PC-3 (cell line): Measurements from ENCODE around the gene LMBRD2. TPM values are rescaled to one million over a fixed set of nuclear protein-coding genes. Genes with fewer than 3 reads are reported as not detected.

Experiments used
- ATAC-seq: fragments of 200-7000 bp; cut with Tn5 transposase; 2 replicates; pipeline ENCODE4 v1.9.1; 2020; ENCODE audit warnings: mild to moderate bottlenecking, moderate library complexity
- BruUV-seq: library from RNA; stranded (reverse); fragments of 400-500 nt; replicated peaks from 2 replicates; lab custom pipeline; 2021; lab: Mats Ljungman, UMichigan
- CTCF ChIA-PET: fragments of 300-600 bp; sonication (Branson Sonifier 250); formaldehyde crosslinking; loops from one replicate; lab custom pipeline; 2022; ENCODE audit warnings: antibody characterized with exemption; lab: Charles Lee
- POLR2A ChIA-PET: fragments of 300-600 bp; sonication (Branson Sonifier 250); formaldehyde crosslinking; loops from one replicate; lab custom pipeline; 2022; ENCODE audit warnings: antibody characterized with exemption; ENCODE audit not compliant: unreplicated experiment; lab: Charles Lee
- DNase-seq: peaks from one replicate; pipeline ENCODE4 v3.0.0-alpha.2; 2015
- H2AFZ ChIP-seq: fragments of 300-600 bp; sonication (generic); 2 replicates; pipeline ENCODE4 v1.6.0; 2016; ENCODE audit warnings: antibody characterized with exemption, low read length
- H3F3A ChIP-seq: fragments of 300-600 bp; sonication (generic); one replicate; pipeline ENCODE4 v1.6.0; 2017; ENCODE audit warnings: antibody characterized with exemption, low read length, control low read depth, mild to moderate bottlenecking; ENCODE audit not compliant: unreplicated experiment
- H3K27ac ChIP-seq: fragments of 300-600 bp; sonication (generic); 2 replicates; pipeline ENCODE4 v1.5.1; 2016; ENCODE audit warnings: mild to moderate bottlenecking, low read length
- H3K27me3 ChIP-seq: fragments of 300-600 bp; sonication (generic); 2 replicates; pipeline ENCODE4 v1.6.1; 2016; ENCODE audit warnings: low read length, mixed read lengths
- H3K36me3 ChIP-seq: fragments of 300-600 bp; sonication (generic); 2 replicates; pipeline ENCODE4 v1.6.1; 2016; ENCODE audit warnings: low read depth, mixed run types, low read length, mixed read lengths
- H3K4me1 ChIP-seq: fragments of 300-600 bp; sonication (generic); 2 replicates; pipeline ENCODE4 v1.5.1; 2016; ENCODE audit warnings: low read length; ENCODE audit not compliant: insufficient read depth
- H3K4me2 ChIP-seq: fragments of 300-600 bp; sonication (generic); 2 replicates; pipeline ENCODE4 v1.6.0; 2016; ENCODE audit warnings: low read length
- H3K4me3 ChIP-seq: fragments of 300-600 bp; sonication (generic); 2 replicates; pipeline ENCODE4 v1.5.1; 2016; ENCODE audit warnings: mild to moderate bottlenecking, low read length, mixed read lengths
- H3K79me2 ChIP-seq: fragments of 300-600 bp; sonication (generic); 2 replicates; pipeline ENCODE4 v1.6.1; 2017; ENCODE audit warnings: low read length, mixed read lengths
- H3K9ac ChIP-seq: fragments of 300-600 bp; sonication (generic); 2 replicates; pipeline ENCODE4 v1.6.0; 2016; ENCODE audit warnings: mild to moderate bottlenecking, low read length
- H3K9me2 ChIP-seq: fragments of 300-600 bp; sonication (generic); replicated peaks from 2 replicates; pipeline ENCODE4 v1.6.1; 2016; ENCODE audit warnings: mixed run types, low read length, mixed read lengths
- H3K9me3 ChIP-seq: fragments of 300-600 bp; sonication (generic); 2 replicates; pipeline ENCODE4 v1.6.1; 2016; ENCODE audit warnings: low read length, mixed read lengths
- H4K20me1 ChIP-seq: fragments of 300-600 bp; sonication (generic); 2 replicates; pipeline ENCODE4 v1.6.1; 2016; ENCODE audit warnings: low read length, mixed read lengths
- CTCF ChIP-seq: fragments of 300-600 bp; sonication (generic); conservative IDR thresholded peaks from 2 replicates; pipeline ENCODE4 v1.5.1; 2017; ENCODE audit warnings: antibody characterized with exemption, low read depth, mild to moderate bottlenecking, low read length
- EZH2 ChIP-seq: fragments of 300-600 bp; sonication (generic); IDR thresholded peaks from one replicate; pipeline ENCODE4 v1.6.1; 2017; ENCODE audit warnings: antibody characterized with exemption, mild to moderate bottlenecking, low read length; ENCODE audit not compliant: unreplicated experiment
- EZH2phosphoT487 ChIP-seq: fragments of 300-600 bp; sonication (generic); IDR thresholded peaks from 2 replicates; pipeline ENCODE4 v1.6.1; 2018; ENCODE audit warnings: mild to moderate bottlenecking, antibody characterized with exemption, low read length, borderline replicate concordance
- intact Hi-C: fragments of 100-400 bp; cut with micrococcal nuclease; formaldehyde crosslinking; loops from 2 replicates; pipeline ENCODE4 v1.9.0; 2023
- total RNA-seq: library from RNA; depleted of rRNA; stranded (reverse); fragments of >200 nt; gene quantifications from 2 replicates; pipeline ENCODE4 v1.2.3, GENCODE V29; 2014

Gene LMBRD2
- total RNA-seq, 1 experiment from 2014 or later, result 9.1 TPM

- Histone ChIP-seq H3K4me1 (peaks cover 9% of the 10 kb centered on the region), H3K27me3 (peaks cover 17% of the 10 kb centered on the region), H3K9me2 (no peaks in the 10 kb centered on the region), H3F3A (no peaks in the 10 kb centered on the region), H3K4me3 (peak overlapping the region; percentile 15; the same call in 1 of the 2 replicates), H3K36me3 (no peaks in the 10 kb centered on the region), H3K27ac (no peak overlapping the region), H3K79me2 (no peaks in the 10 kb centered on the region), H3K4me2 (peak overlapping the region; percentile 47), H3K9me3 (no peaks in the 10 kb centered on the region), H2AFZ (peak overlapping the region; percentile 18; the same call in 1 of the 2 replicates), H3K9ac (no peak overlapping the region), H4K20me1 (no peaks in the 10 kb centered on the region)
- POLR2A ChIA-PET, result interaction anchor here (0.6 kb wide), 1 partner anchor 1010 kb away, joined by 20 read pairs; no protein-coding TSS in a partner anchor
- DNase-seq, result peak; percentile 55
- TF ChIP-seq CTCF, result peak; percentile 71
- TF ChIP-seq EZH2phosphoT487, result no peak
- intact Hi-C loops, result loop anchor here (2.0 to 5.0 kb wide), 2 partner anchors 72 to 637 kb away; no protein-coding TSS in a partner anchor
- BruUV-seq, result no TSS peak
- ATAC-seq, result peak; percentile 82
- CTCF ChIA-PET, result interaction anchor here (0.7 kb wide), 1 partner anchor 420 kb away, joined by 3 read pairs; no protein-coding TSS in a partner anchor
These were observed 91.2 kb downstream of the LMBRD2 start for GRCh38 chr5:36060420-36060887.

GRCh38 chr5:36059571-36060419 is 91.9 kb downstream of the LMBRD2 start:
- Histone ChIP-seq H4K20me1 (no peaks in the 10 kb centered on the region), H3K9me2 (no peaks in the 10 kb centered on the region), H3K27ac (no peak overlapping the region), H3K9ac (no peak overlapping the region), H3K36me3 (no peaks in the 10 kb centered on the region), H3K4me1 (peaks cover 9% of the 10 kb centered on the region), H3K4me2 (peak overlapping the region; percentile 47), H3K9me3 (no peaks in the 10 kb centered on the region), H3K4me3 (peak overlapping the region; percentile 15; the same call in 1 of the 2 replicates), H3F3A (no peaks in the 10 kb centered on the region), H3K79me2 (no peaks in the 10 kb centered on the region), H3K27me3 (peaks cover 11% of the 10 kb centered on the region; the same call in 1 of the 2 replicates), H2AFZ (peak overlapping the region; percentile 18; the same call in 1 of the 2 replicates)
- ChIA-PET POLR2A (interaction anchor here (0.6 kb wide), 2 partner anchors 19 to 1010 kb away, joined by 3 to 20 read pairs; no protein-coding TSS in a partner anchor), CTCF (interaction anchor here (0.7 kb wide), 2 partner anchors 19 to 421 kb away, joined by 3 to 4 read pairs; no protein-coding TSS in a partner anchor)
- DNase-seq (peak; percentile 87), ATAC-seq (peak; percentile 72)
- no TSS peak for BruUV-seq
- intact Hi-C loops, result loop anchor here (2.0 to 5.0 kb wide), 2 partner anchors 71 to 638 kb away; no protein-coding TSS in a partner anchor
- TF ChIP-seq EZH2 (no peak), CTCF (no peak), EZH2phosphoT487 (no peak)
